ENCODE results near the gene RAB10.

GRCh38 chr2:26164231-26164630 lies 130.3 kb downstream of the RAB10 start:
- TF ChIP-seq CTCF (conservative IDR thresholded peaks at IDR 0.05) = no peak
- TF ChIP-seq ZFX (IDR thresholded peaks at IDR 0.05) = no peak

Measured in C4-2B (cell line).